Measurements from ENCODE around the gene PIRT.

Gene PIRT

DNA sequence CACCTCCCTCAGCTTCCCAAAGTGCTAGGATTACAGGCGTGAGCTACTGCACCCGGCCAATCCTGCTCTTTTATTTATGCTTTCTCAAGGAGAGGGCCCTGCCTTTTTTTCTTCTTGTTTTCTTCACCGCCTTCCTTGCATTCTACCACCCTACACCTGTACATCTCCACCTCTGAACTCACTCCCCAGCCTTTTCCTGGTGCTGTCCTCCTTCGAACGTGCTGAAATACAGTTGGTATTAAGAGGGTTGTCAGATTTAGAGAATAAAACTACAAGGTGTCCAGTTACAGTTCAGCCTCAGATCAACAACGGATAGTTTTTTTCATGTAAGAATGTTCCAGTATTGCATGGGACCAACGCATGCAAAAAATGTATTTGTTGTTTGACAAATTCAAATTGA, 1.7 kb downstream of the PIRT start:
- TF ChIP-seq FOXP2 (optimal IDR thresholded peaks at IDR 0.05; ENCODE audit: control extremely low read depth, extremely low read length, insufficient read depth) (no peak), EZH2 (IDR thresholded peaks at IDR 0.05) (no peak), POLR2AphosphoS5 (IDR thresholded peaks at IDR 0.05; ENCODE audit: borderline replicate concordance, low read depth, low read length) (no peak)
- no peak overlapping the region for H3K9ac ChIP-seq (ENCODE audit: insufficient read length)
- no peak overlapping the region for H3K27ac ChIP-seq
- no peaks in the 10 kb centered on the region for H3K36me3 ChIP-seq (ENCODE audit: insufficient read depth, low read length)
- H3K4me3 ChIP-seq = no peak overlapping the region
- no peaks in the 10 kb centered on the region for H3K9me3 ChIP-seq (ENCODE audit: low read depth, low read length)
- no peak for DNase-seq (ENCODE audit: low read depth, low spot score)

DNA sequence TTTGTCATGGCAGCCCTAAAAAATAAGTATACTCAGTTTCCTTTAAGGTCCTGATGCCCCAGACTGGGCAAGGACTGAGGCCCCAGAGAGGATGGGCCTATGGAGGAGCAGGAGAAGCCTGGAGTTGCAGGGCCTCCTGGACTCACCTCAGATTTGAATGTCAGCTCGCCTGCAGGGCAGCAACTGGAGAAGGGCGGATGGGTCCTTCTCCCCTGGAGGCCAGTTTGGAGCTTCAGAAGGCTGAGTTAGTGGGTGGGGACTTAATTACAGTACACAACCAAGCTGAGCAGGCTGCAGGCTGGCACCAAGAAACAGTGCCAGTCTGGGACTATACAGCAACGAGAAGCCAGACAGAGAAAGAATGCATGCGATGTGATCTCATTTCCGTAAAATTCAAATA, 6.2 kb downstream of the PIRT start:
- Histone ChIP-seq H3K9ac (ENCODE audit: insufficient read length) (no peak overlapping the region), H3K9me3 (ENCODE audit: low read depth, low read length) (no peaks in the 10 kb centered on the region), H3K27ac (no peak overlapping the region), H3K4me3 (no peak overlapping the region), H3K36me3 (ENCODE audit: insufficient read depth, low read length) (no peaks in the 10 kb centered on the region)
- no peak for DNase-seq (ENCODE audit: low read depth, low spot score)
- TF ChIP-seq FOXP2 (optimal IDR thresholded peaks at IDR 0.05; ENCODE audit: control extremely low read depth, extremely low read length, insufficient read depth) = no peak
- TF ChIP-seq EZH2 (IDR thresholded peaks at IDR 0.05) = no peak
- TF ChIP-seq POLR2AphosphoS5 (IDR thresholded peaks at IDR 0.05; ENCODE audit: borderline replicate concordance, low read depth, low read length) = no peak

DNA sequence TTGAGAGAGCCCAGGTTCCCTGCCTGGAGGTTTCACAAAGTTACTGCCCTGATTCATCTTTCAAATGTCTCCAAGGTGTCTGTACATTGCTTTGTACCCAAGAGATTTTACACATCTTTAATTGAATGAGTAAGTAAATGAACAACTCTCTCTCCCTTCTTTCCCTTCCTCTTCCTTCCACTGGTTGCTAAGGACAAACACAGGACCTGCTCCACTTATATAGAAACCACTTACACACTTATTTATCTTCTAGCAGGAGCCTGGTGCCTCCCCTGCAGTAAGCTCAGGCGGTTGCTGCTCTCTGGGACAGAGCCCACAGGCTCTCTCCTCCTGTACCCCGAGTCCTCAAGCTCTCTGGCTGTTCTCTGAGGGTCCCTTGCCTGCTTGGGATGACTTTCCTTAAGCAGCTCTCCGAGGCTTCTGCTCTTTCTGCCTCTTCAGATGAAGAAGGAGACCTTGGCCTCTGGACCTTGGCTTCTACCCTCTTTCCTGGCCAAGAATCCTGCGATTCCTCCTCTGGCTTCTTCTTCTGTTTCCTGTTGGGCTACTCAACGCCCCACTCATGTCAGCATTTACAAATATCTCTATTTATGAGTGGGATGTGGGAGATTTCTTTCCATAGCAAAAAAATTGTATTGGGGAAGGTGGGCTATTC, 9.9 kb downstream of the PIRT start:
- H3K4me3 ChIP-seq = no peak overlapping the region
- H3K27ac ChIP-seq = no peak overlapping the region
- no peak overlapping the region for H3K9ac ChIP-seq (ENCODE audit: insufficient read length)
- TF ChIP-seq POLR2AphosphoS5 (IDR thresholded peaks at IDR 0.05; ENCODE audit: borderline replicate concordance, low read depth, low read length) (no peak), FOXP2 (optimal IDR thresholded peaks at IDR 0.05; ENCODE audit: control extremely low read depth, extremely low read length, insufficient read depth) (no peak), EZH2 (IDR thresholded peaks at IDR 0.05) (no peak)
- DNase-seq (ENCODE audit: low read depth, low spot score) = no peak
- no peaks in the 10 kb centered on the region for H3K36me3 ChIP-seq (ENCODE audit: insufficient read depth, low read length)
- H3K9me3 ChIP-seq (ENCODE audit: low read depth, low read length) = no peaks in the 10 kb centered on the region

DNA sequence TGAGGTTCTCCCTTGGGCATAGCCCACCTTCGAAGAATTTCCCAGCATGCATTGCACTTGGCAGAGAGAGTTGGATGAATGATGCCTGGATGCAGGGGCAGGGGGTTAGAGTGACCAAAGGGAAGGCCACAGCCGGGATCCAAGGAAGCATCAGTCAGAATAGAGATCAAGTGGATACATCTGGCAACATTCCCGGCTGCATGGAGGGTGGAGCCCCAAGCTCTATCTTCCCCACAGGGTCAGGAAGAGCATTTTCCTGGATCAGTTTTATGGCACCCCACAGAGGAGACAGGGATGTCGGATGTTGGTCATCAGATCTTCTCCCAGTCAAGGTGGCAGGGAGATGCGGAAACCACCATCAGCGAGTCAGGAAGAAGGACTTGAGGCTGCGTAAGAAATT, 13.0 kb downstream of the PIRT start:
- Histone ChIP-seq H3K9me3 (ENCODE audit: low read depth, low read length) (no peaks in the 10 kb centered on the region), H3K36me3 (ENCODE audit: insufficient read depth, low read length) (no peaks in the 10 kb centered on the region), H3K4me3 (no peak overlapping the region), H3K9ac (ENCODE audit: insufficient read length) (no peak overlapping the region), H3K27ac (no peak overlapping the region)
- TF ChIP-seq EZH2 (IDR thresholded peaks at IDR 0.05) (no peak), POLR2AphosphoS5 (IDR thresholded peaks at IDR 0.05; ENCODE audit: borderline replicate concordance, low read depth, low read length) (no peak), FOXP2 (optimal IDR thresholded peaks at IDR 0.05; ENCODE audit: control extremely low read depth, extremely low read length, insufficient read depth) (no peak)
- DNase-seq (ENCODE audit: low read depth, low spot score) = no peak

DNA sequence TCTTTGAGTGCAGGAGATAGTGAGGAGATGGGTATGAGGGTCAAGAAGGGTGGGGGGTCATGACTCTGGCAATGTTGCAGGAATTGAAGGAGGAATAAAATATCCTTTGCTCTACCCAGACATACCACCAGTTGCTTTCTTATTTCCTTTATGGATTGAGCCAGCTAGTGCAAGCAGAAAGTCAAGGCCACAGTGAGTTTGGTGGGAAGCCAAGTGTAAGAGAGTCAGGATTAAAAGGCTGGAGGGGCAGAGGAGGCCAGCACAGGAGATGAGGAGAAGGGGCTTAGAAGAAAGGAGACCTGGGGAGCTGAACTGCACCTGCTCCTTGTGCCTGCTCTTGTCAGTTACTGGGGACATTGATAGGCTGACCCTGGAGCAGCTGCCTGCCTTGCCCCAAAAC, 16.1 kb downstream of the PIRT start:
- Histone ChIP-seq H3K4me3 (no peak overlapping the region), H3K9me3 (ENCODE audit: low read depth, low read length) (no peaks in the 10 kb centered on the region), H3K36me3 (ENCODE audit: insufficient read depth, low read length) (no peaks in the 10 kb centered on the region), H3K27ac (no peak overlapping the region), H3K9ac (ENCODE audit: insufficient read length) (no peak overlapping the region)
- DNase-seq (ENCODE audit: low read depth, low spot score) = no peak
- no peak for TF ChIP-seq FOXP2 (optimal IDR thresholded peaks at IDR 0.05; ENCODE audit: control extremely low read depth, extremely low read length, insufficient read depth)
- no peak for TF ChIP-seq POLR2AphosphoS5 (IDR thresholded peaks at IDR 0.05; ENCODE audit: borderline replicate concordance, low read depth, low read length)

- Histone ChIP-seq H3K36me3 (ENCODE audit: insufficient read depth, low read length) (no peaks in the 10 kb centered on the region), H3K9ac (ENCODE audit: insufficient read length) (no peak overlapping the region), H3K9me3 (ENCODE audit: low read depth, low read length) (no peaks in the 10 kb centered on the region), H3K4me3 (no peak overlapping the region), H3K27ac (no peak overlapping the region)
- TF ChIP-seq FOXP2 (optimal IDR thresholded peaks at IDR 0.05; ENCODE audit: control extremely low read depth, extremely low read length, insufficient read depth) (no peak), POLR2AphosphoS5 (IDR thresholded peaks at IDR 0.05; ENCODE audit: borderline replicate concordance, low read depth, low read length) (no peak), EZH2 (IDR thresholded peaks at IDR 0.05) (no peak)
- DNase-seq (ENCODE audit: low read depth, low spot score) = no peak
These were observed 16.8 kb downstream of the PIRT start for GRCh38 chr17:10821054-10821453.

- TF ChIP-seq EZH2 (IDR thresholded peaks at IDR 0.05) (no peak), FOXP2 (optimal IDR thresholded peaks at IDR 0.05; ENCODE audit: control extremely low read depth, extremely low read length, insufficient read depth) (no peak)
- Histone ChIP-seq H3K9me3 (ENCODE audit: low read depth, low read length) (no peaks in the 10 kb centered on the region), H3K9ac (ENCODE audit: insufficient read length) (no peak overlapping the region), H3K27ac (no peak overlapping the region), H3K4me3 (no peak overlapping the region), H3K36me3 (ENCODE audit: insufficient read depth, low read length) (no peaks in the 10 kb centered on the region)
- DNase-seq (ENCODE audit: low read depth, low spot score) = no peak
These were observed 22.6 kb downstream of the PIRT start for GRCh38 chr17:10815319-10815718.

DNA sequence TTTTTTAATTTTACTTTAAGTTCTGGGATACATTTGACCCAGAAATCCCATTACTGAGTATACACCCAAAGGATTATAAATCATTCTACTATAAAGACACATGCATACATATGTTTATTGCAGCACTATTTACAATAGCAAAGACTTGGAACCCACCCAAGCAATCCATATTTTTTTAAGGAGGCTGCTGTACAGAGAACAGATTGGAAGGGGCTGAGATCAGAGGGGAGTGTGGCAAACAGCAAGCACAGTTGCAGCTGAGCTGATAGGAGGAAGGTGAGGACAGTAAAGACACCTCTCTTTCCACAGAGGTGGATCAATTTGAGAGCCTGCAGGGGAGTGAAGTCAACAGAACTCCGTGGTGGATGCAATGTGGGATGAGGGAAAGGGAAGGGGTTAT, 23.8 kb downstream of the PIRT start:
- Histone ChIP-seq H3K27ac (no peak overlapping the region), H3K9ac (ENCODE audit: insufficient read length) (no peak overlapping the region), H3K36me3 (ENCODE audit: insufficient read depth, low read length) (no peaks in the 10 kb centered on the region), H3K9me3 (ENCODE audit: low read depth, low read length) (no peaks in the 10 kb centered on the region), H3K4me3 (no peak overlapping the region)
- DNase-seq (ENCODE audit: low read depth, low spot score) = no peak
- TF ChIP-seq FOXP2 (optimal IDR thresholded peaks at IDR 0.05; ENCODE audit: control extremely low read depth, extremely low read length, insufficient read depth) = no peak
- TF ChIP-seq POLR2AphosphoS5 (IDR thresholded peaks at IDR 0.05; ENCODE audit: borderline replicate concordance, low read depth, low read length) = no peak
- TF ChIP-seq EZH2 (IDR thresholded peaks at IDR 0.05) = no peak

- TF ChIP-seq FOXP2 (optimal IDR thresholded peaks at IDR 0.05; ENCODE audit: control extremely low read depth, extremely low read length, insufficient read depth) (no peak), EZH2 (IDR thresholded peaks at IDR 0.05) (no peak), POLR2AphosphoS5 (IDR thresholded peaks at IDR 0.05; ENCODE audit: borderline replicate concordance, low read depth, low read length) (no peak)
- Histone ChIP-seq H3K36me3 (ENCODE audit: insufficient read depth, low read length) (no peaks in the 10 kb centered on the region), H3K9me3 (ENCODE audit: low read depth, low read length) (no peaks in the 10 kb centered on the region), H3K9ac (ENCODE audit: insufficient read length) (no peak overlapping the region), H3K27ac (no peak overlapping the region), H3K4me3 (no peak overlapping the region)
- DNase-seq (ENCODE audit: low read depth, low spot score) = no peak
These were observed 25.2 kb downstream of the PIRT start for GRCh38 chr17:10812674-10813073.

Measured in SK-N-MC (cell line).